WTC11 (cell line): ENCODE measurements around the gene PRKAB2. TPM values are rescaled to one million over a fixed set of nuclear protein-coding genes. Genes with fewer than 3 reads are reported as not detected.

Experiments
- ATAC-seq: fragments of 200-7000 bp; cut with Tn5 transposase; 2 replicates; pipeline ENCODE4 v1.10.0; 2021; ENCODE audit warnings: mild to moderate bottlenecking, moderate library complexity
- CTCF ChIA-PET: fragments of 300-600 bp; sonication (Branson Sonifier 250); formaldehyde crosslinking; loops from one replicate; lab custom pipeline; 2021; ENCODE audit warnings: antibody characterized with exemption; lab: Charles Lee
- POLR2A ChIA-PET: fragments of 350-600 bp; sonication (Branson Sonifier 250); formaldehyde crosslinking; loops from one replicate; lab custom pipeline; 2021; ENCODE audit warnings: antibody characterized with exemption; lab: Charles Lee
- DNase-seq: peaks from one replicate; pipeline ENCODE4 v3.0.0; 2021; ENCODE audit warnings: low spot score
- H3K27ac Mint-ChIP-seq: 2 replicates; pipeline ENCODE4 v1.8.0; 2021; ENCODE audit warnings: mixed read lengths
- H3K27me3 Mint-ChIP-seq: 2 replicates; pipeline ENCODE4 v1.8.0; 2021; ENCODE audit warnings: low read depth, mild to moderate bottlenecking, moderate library complexity, mixed read lengths
- H3K36me3 Mint-ChIP-seq: 2 replicates; pipeline ENCODE4 v1.8.0; 2021; ENCODE audit warnings: mixed read lengths
- H3K4me1 Mint-ChIP-seq: 2 replicates; pipeline ENCODE4 v1.8.0; 2022; ENCODE audit warnings: mixed read lengths
- H3K4me3 Mint-ChIP-seq: 2 replicates; pipeline ENCODE4 v1.8.0; 2021; ENCODE audit warnings: mild to moderate bottlenecking, moderate library complexity, mixed read lengths
- H3K9me3 Mint-ChIP-seq: 2 replicates; pipeline ENCODE4 v1.8.0; 2021; ENCODE audit warnings: mixed read lengths
- ATF1 ChIP-seq: sonication (generic); formaldehyde crosslinking; IDR thresholded peaks from 2 replicates; pipeline ENCODE4 v1.8.1; 2023; ENCODE audit warnings: mild to moderate bottlenecking, moderate library complexity, missing genetic modification reagents
- ATF3 ChIP-seq: sonication (generic); formaldehyde crosslinking; conservative IDR thresholded peaks from 2 replicates; pipeline ENCODE4 v1.8.1; 2022; ENCODE audit warnings: mild to moderate bottlenecking, missing genetic modification reagents
- CREB1 ChIP-seq: sonication (generic); formaldehyde crosslinking; IDR thresholded peaks from 2 replicates; pipeline ENCODE4 v1.8.0; 2023; ENCODE audit warnings: mild to moderate bottlenecking, missing genetic modification reagents
- E2F1 ChIP-seq: sonication (generic); formaldehyde crosslinking; IDR thresholded peaks from 2 replicates; pipeline ENCODE4 v1.8.0; 2022; ENCODE audit warnings: mild to moderate bottlenecking, missing genetic modification reagents
- E2F5 ChIP-seq: sonication (generic); formaldehyde crosslinking; IDR thresholded peaks from 2 replicates; pipeline ENCODE4 v1.8.1; 2022; ENCODE audit warnings: mild to moderate bottlenecking, moderate library complexity, missing genetic modification reagents
- EMX1 ChIP-seq: fragments of 250-450 bp; sonication (Bioruptor Pico); IDR thresholded peaks from 2 replicates; pipeline ENCODE4 v1.8.0; 2021; ENCODE audit warnings: mild to moderate bottlenecking
- FOXK1 ChIP-seq: sonication (generic); formaldehyde crosslinking; IDR thresholded peaks from 2 replicates; pipeline ENCODE4 v1.8.0; 2022; ENCODE audit warnings: mild to moderate bottlenecking, moderate library complexity, missing genetic modification reagents
- FOXP4 ChIP-seq: sonication (generic); formaldehyde crosslinking; IDR thresholded peaks from 2 replicates; pipeline ENCODE4 v1.8.0; 2022; ENCODE audit warnings: mild to moderate bottlenecking, missing genetic modification reagents
- MYBL2 ChIP-seq: sonication (generic); formaldehyde crosslinking; IDR thresholded peaks from 2 replicates; pipeline ENCODE4 v1.8.1; 2023; ENCODE audit warnings: mild to moderate bottlenecking, moderate library complexity, missing genetic modification reagents
- NFE2L1 ChIP-seq: sonication (generic); formaldehyde crosslinking; IDR thresholded peaks from 2 replicates; pipeline ENCODE4 v1.8.1; 2023; ENCODE audit warnings: missing genetic modification reagents
- ZBTB43 ChIP-seq: sonication (generic); formaldehyde crosslinking; IDR thresholded peaks from 2 replicates; pipeline ENCODE4 v1.8.1; 2023; ENCODE audit warnings: mild to moderate bottlenecking, missing genetic modification reagents
- ZNF121 ChIP-seq: sonication (generic); formaldehyde crosslinking; IDR thresholded peaks from 2 replicates; pipeline ENCODE4 v1.8.0; 2023; ENCODE audit warnings: missing genetic modification reagents
- ZNF138 ChIP-seq: sonication (generic); formaldehyde crosslinking; conservative IDR thresholded peaks from 2 replicates; pipeline ENCODE4 v1.8.1; 2022; ENCODE audit warnings: mild to moderate bottlenecking, moderate library complexity, missing genetic modification reagents
- ZNF219 ChIP-seq: sonication (generic); formaldehyde crosslinking; IDR thresholded peaks from 2 replicates; pipeline ENCODE4 v1.8.0; 2023; ENCODE audit warnings: missing genetic modification reagents, mild to moderate bottlenecking, borderline replicate concordance
- ZNF263 ChIP-seq: sonication (generic); formaldehyde crosslinking; IDR thresholded peaks from 2 replicates; pipeline ENCODE4 v1.8.1; 2022; ENCODE audit warnings: low read depth, mild to moderate bottlenecking, moderate library complexity, missing genetic modification reagents
- ZNF416 ChIP-seq: fragments of 250-450 bp; sonication (Bioruptor Pico); IDR thresholded peaks from 2 replicates; pipeline ENCODE4 v1.9.0; 2021; ENCODE audit warnings: mild to moderate bottlenecking, inconsistent platforms
- ZNF423 ChIP-seq: fragments of 250-450 bp; sonication (Bioruptor Pico); IDR thresholded peaks from 2 replicates; pipeline ENCODE4 v2.1.2; 2022; ENCODE audit warnings: mild to moderate bottlenecking, moderate library complexity
- total RNA-seq: library from RNA; stranded (reverse); gene quantifications from 3 replicates; pipeline ENCODE4 v1.2.3, GENCODE V29; 2021

The PRKAB2 gene
- total RNA-seq, 1 experiment from 2014 or later: 28.3 TPM

GRCh38 chr1:147185432-147185831, 13.2 kb upstream of the PRKAB2 start:
- no peak overlapping the region for H3K4me3 Mint-ChIP-seq
- peaks cover 5% of the 10 kb centered on the region; the same call in 1 of the 2 replicates for H3K27me3 Mint-ChIP-seq
- H3K36me3 Mint-ChIP-seq: no peaks in the 10 kb centered on the region
- ATAC-seq (no peak), DNase-seq (no peak)
- ChIA-PET CTCF (interaction anchor here (1.0 to 2.6 kb wide), 2 partner anchors 12 to 51 kb away, joined by 3 to 8 read pairs; no protein-coding TSS in a partner anchor), POLR2A (no interaction called here)
- peaks cover 13% of the 10 kb centered on the region for H3K4me1 Mint-ChIP-seq
- no peaks in the 10 kb centered on the region for H3K9me3 Mint-ChIP-seq
- TF ChIP-seq E2F1 (no peak), FOXP4 (CRISPR knock-in tag) (no peak), FOXK1 (CRISPR knock-in tag) (no peak), ZNF423 (no peak), ATF1 (no peak)
- H3K27ac Mint-ChIP-seq: no peak overlapping the region

- Mint-ChIP-seq H3K9me3 (peaks cover 24% of the 10 kb centered on the region), H3K4me1 (peaks cover 19% of the 10 kb centered on the region)
- TF ChIP-seq E2F5 (CRISPR knock-in tag) (no peak), ZNF121 (no peak), ATF3 (CRISPR knock-in tag) (no peak), NFE2L1 (CRISPR knock-in tag) (no peak), ZNF219 (CRISPR knock-in tag) (no peak)
- TF ChIP-seq, all 79 proteins: peak for 0
- Mint-ChIP-seq H3K27me3 (peaks cover 7% of the 10 kb centered on the region), H3K4me3 (no peak overlapping the region), H3K36me3 (peaks cover 23% of the 10 kb centered on the region), H3K27ac (no peak overlapping the region)
- CTCF ChIA-PET: interaction anchor here (1.3 kb wide), 1 partner anchor 65 kb away, joined by 4 read pairs; the partner anchor contains the start of gene CHD1L
- POLR2A ChIA-PET: no interaction called here
- DNase-seq: no peak
- peak; percentile 39 for ATAC-seq
Observed at GRCh38 chr1:147177611-147178380, 5.5 kb upstream of the PRKAB2 start.

GRCh38 chr1:147171399-147172167, 687 bp downstream of the PRKAB2 start:
- Mint-ChIP-seq H3K4me1 (peaks cover 47% of the 10 kb centered on the region), H3K4me3 (peak overlapping the region; percentile 95), H3K27me3 (no peaks in the 10 kb centered on the region), H3K27ac (peak overlapping the region; percentile 65), H3K36me3 (peaks cover 9% of the 10 kb centered on the region), H3K9me3 (no peaks in the 10 kb centered on the region)
- ChIA-PET POLR2A (interaction anchor here (0.9 to 1.6 kb wide), 2 partner anchors 72 to 87 kb away, joined by 3 to 12 read pairs; no protein-coding TSS in a partner anchor), CTCF (interaction anchor here (0.6 to 5.3 kb wide), 2 partner anchors 18 to 71 kb away, joined by 3 to 67 read pairs; partner anchors contain the start of gene CHD1L)
- no peak for TF ChIP-seq ZNF138 (CRISPR knock-in tag)
- 0 out of 2 replicates have a peak, but pooled peaks have one; percentile 12 for TF ChIP-seq ZBTB43 (CRISPR knock-in tag)
- peak; percentile 93 for TF ChIP-seq ZNF263 (CRISPR knock-in tag)
- TF ChIP-seq MYBL2 (CRISPR knock-in tag): peak; percentile 20; the same call in 1 of the 2 replicates
- TF ChIP-seq ZNF416 (CRISPR knock-in tag): no peak
- TF ChIP-seq CREB1: no peak
- no peak for TF ChIP-seq EMX1 (CRISPR knock-in tag)
- DNase-seq: no peak
- ATAC-seq: no peak
